ENCODE data around the gene RAG2.

DNA sequence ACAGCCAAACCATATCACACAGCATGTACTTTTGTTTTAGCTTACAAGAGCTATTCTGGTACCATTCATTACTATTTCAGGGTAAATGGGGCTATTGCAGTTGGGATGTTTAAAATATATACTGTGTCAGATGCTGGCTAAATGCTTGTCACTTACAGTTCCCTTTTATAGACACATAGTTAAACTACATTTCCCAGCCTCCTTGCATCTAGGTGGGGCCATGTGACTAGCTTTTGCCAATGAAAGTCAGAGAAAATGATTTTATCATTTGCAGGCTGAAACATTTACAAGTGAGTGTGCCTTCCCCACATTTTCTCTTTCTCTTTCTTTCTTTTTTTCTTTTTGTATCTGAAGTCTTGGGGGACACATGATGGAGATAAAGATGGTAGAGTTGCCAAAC lies 11.5 kb downstream of the RAG2 start:
- TF ChIP-seq, protein P1, sequence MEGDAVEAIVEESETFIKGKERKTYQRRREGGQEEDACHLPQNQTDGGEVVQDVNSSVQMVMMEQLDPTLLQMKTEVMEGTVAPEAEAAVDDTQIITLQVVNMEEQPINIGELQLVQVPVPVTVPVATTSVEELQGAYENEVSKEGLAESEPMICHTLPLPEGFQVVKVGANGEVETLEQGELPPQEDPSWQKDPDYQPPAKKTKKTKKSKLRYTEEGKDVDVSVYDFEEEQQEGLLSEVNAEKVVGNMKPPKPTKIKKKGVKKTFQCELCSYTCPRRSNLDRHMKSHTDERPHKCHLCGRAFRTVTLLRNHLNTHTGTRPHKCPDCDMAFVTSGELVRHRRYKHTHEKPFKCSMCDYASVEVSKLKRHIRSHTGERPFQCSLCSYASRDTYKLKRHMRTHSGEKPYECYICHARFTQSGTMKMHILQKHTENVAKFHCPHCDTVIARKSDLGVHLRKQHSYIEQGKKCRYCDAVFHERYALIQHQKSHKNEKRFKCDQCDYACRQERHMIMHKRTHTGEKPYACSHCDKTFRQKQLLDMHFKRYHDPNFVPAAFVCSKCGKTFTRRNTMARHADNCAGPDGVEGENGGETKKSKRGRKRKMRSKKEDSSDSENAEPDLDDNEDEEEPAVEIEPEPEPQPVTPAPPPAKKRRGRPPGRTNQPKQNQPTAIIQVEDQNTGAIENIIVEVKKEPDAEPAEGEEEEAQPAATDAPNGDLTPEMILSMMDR (IDR thresholded peaks at IDR 0.05), result no peak
- no peak for TF ChIP-seq POLR2AphosphoS5 (IDR thresholded peaks at IDR 0.05)
- TF ChIP-seq POLR2A (IDR thresholded peaks at IDR 0.05), result no peak

All from breast epithelium (tissue), 3 donors.